Coronary artery (tissue), 2 donors: Measurements from ENCODE around the gene VAV1.
A peak's percentile ranks its signal among the peaks of the same experiment; 100 is the strongest.
"Not testable (repeated sequence)": the region's sequence is repeated elsewhere in the genome, so short reads cannot be mapped to it uniquely, and the experiment has no call there.

ENCODE experiments used
- DNase-seq: peaks from one replicate; pipeline ENCODE4 v3.0.0-alpha.2; 2017; ENCODE audit warnings: low spot score
- H3K27ac ChIP-seq, 2 donors: fragments of 200-600 bp; sonication (generic); one replicate each; pipeline ENCODE4 v1.5.1; 2016 to 2019
- H3K4me3 ChIP-seq: fragments of 200-600 bp; sonication (generic); 2 replicates; pipeline ENCODE4 v1.5.1; 2016; ENCODE audit warnings: mild to moderate bottlenecking, moderate library complexity
- TF ChIP-seq, protein P1 (sequence below): fragments of 200-600 bp; sonication (generic); IDR thresholded peaks from one replicate; pipeline ENCODE4 v1.5.1; 2019; ENCODE audit warnings: antibody characterized with exemption

Gene VAV1

DNA sequence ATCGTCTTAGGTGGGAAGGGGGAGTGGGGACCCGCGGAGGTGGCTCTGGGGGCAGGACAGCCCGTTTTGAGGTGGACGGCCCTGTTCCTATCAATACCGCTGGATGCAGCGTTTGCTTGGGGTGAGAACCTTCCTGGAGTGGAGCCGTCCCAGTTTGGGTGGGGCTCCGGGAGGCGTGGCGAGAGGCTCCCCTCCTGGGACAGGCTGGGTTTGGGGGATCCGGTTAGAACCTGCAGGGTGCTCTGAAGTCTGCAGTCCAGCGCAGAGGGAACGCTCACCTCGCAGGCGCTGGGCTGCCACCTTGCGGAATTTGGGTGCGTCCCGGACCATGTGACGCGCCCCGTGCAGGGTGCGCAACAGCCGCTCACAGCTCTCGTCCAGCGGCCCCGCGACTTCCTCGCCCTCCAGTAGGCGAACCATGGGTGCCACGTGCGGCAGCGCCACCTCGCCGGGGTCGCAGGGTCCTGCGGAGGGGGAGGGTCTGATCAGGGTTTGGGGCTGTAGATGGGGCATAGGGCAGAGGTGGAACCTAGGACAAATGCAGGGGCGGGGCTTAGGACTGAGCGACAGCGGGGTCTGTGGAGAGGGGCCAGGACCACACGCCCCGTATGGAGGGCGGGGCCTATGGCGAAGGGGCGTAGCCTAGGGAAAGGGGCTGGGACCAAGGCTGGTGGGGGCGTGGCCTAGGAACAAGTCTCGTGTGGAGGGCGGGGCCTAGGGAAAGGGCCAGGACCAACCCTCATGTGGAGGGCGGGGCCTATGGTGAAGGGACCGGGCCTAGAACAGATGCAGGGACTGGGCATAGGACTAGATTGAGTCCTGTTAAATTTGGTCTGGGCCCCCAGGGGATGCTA, 19.1 kb upstream of the VAV1 start:
- H3K27ac ChIP-seq: peak overlapping the region in 1 of 2 donors; percentile 83
- H3K4me3 ChIP-seq: peak overlapping the region; percentile 69
- TF ChIP-seq, protein P1, sequence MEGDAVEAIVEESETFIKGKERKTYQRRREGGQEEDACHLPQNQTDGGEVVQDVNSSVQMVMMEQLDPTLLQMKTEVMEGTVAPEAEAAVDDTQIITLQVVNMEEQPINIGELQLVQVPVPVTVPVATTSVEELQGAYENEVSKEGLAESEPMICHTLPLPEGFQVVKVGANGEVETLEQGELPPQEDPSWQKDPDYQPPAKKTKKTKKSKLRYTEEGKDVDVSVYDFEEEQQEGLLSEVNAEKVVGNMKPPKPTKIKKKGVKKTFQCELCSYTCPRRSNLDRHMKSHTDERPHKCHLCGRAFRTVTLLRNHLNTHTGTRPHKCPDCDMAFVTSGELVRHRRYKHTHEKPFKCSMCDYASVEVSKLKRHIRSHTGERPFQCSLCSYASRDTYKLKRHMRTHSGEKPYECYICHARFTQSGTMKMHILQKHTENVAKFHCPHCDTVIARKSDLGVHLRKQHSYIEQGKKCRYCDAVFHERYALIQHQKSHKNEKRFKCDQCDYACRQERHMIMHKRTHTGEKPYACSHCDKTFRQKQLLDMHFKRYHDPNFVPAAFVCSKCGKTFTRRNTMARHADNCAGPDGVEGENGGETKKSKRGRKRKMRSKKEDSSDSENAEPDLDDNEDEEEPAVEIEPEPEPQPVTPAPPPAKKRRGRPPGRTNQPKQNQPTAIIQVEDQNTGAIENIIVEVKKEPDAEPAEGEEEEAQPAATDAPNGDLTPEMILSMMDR: no peak
- peak; percentile 86 for DNase-seq

DNA sequence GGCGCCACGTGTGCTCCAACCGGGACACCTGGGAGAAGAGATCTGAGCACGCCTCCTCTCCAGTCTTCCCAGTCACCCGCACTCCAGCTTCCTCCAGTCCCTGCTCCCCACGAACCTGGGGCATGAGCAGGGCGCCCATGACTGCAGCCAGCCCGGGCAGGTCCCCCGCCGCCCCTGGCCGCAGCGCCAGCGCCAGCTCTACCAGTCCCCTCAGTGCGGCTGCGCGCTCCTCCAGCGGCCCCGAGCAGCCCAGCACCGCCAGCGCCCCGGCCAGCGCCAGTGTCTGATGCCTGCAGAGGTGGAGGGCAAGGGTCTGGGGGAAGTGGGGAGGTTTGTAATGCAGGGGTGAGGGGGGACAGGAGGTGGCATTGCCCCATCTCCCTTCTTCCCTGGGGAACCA, 18.4 kb upstream of the VAV1 start:
- H3K4me3 ChIP-seq: no peak overlapping the region
- DNase-seq: no peak
- TF ChIP-seq, protein P1: no peak
- no peak overlapping the region for H3K27ac ChIP-seq

DNA sequence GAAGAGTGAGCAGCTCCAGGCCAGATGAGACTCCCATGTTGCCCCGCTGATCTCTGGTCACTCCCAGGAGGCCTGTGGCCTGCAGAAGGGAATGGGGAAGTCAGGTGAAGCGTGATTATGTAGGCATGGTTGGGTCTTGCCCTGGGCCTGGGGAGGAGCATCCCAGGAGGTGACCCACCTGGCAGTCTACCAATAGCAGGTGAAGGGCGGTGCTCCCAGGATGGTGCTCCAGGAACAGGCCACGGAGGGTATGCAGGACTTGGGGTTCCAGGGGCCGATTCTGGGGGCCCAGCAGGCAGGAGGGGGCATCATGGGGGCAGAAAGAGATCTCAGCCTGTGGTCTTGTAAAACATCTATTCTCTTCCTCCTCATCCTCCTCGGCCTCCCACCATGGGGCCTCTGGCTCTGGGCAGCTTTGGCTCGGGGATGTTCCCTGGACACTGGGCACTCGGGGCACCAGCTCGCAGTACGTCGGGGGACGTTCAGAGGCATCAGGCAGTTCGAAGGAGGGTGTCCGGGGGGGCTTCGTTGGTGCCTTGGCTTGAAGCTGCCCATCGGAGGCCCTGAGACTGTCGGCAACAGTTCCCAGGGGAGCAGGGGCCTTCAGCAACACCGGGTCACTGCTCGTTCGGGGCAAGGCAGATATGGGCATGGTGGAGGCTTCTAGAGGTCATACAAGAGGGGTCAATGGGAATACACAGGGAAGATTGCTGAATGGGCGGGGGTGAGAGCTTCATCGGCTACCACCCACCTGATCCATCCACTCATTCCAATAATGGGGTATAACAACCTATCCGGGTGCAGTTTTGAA, 17.6 kb upstream of the VAV1 start:
- no peak overlapping the region for H3K27ac ChIP-seq
- no peak for DNase-seq
- H3K4me3 ChIP-seq: no peak overlapping the region
- TF ChIP-seq, protein P1: no peak

DNA sequence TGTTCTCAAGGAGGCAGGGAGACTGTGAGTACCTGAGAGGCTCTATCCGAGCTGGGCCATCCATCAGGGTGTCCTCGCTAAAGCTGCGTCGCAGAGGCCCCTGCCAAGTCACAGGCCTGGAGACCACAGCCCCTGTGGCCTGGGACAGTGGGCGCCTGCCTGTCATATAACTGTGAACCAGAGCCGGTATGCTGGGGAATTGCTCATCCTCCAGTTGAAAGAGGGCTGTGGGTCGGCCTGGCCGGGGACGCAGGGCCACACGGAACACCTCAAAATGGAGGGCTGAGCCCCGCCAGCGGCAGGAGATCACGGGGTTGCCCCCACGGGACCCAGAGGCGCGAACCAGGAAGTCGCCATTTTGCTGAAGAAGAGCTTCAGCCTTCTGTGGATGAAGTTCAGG, 11.9 kb upstream of the VAV1 start:
- no peak for DNase-seq
- TF ChIP-seq, protein P1: no peak
- no peak overlapping the region for H3K27ac ChIP-seq
- H3K4me3 ChIP-seq: no peak overlapping the region

DNA sequence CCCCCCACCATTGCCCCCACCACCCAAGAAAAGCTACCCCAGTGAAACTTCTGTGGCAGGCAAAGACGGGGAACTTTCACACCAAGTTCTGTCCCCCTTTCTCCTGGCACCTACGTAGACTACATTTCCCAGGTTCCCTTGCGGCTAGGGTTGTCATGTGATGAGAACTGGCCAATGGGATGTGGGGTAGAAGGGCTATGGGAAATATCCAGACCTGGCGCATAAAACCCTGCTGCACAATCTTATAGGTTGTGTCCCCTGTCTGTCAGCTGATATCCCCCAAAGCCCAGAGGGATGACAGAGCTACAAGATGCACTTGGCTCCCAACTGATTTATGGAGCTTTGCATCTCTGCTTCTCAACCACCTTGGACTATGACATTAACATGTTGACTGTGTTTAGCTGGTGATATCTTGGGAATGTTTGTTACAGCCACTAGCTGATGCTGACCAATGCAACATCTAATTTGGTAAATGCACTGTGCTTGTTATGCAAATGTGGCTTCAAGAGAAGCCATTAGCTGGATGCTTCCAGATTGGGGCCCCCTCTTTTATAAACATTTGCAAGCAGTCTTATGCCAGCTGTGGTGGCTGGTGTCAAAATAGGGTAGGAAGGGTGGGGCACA, 11.3 kb upstream of the VAV1 start:
- Histone ChIP-seq H3K27ac (no peak overlapping the region), H3K4me3 (no peak overlapping the region)
- TF ChIP-seq, protein P1: no peak
- DNase-seq: no peak

DNA sequence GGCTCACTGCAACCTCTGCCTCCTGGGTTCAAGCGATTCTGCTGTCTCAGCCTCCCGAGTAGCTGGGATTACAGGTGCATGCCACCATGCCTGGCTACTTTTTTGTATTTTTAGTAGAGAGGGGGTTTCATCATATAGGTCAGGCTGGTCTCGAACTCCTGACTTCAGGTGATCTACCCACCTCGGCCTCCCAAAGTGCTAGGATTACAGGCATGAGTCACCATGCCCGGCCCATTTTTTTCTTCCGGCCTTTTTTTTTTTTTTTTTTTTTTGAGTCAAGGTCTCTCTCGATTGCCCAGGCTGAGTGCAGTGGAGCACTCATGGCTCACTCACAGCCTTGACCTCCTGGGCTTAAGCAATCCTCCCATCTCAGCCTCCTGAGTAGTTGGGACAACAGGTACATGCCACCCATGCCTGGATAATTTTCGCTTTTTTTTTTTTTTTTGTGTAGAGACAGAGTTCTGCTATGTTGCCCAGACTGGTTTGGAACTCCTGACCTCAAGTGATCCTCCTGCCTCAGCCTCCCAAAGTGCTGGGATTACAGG, 10.2 kb upstream of the VAV1 start:
- H3K4me3 ChIP-seq, H3K27ac ChIP-seq, DNase-seq: not testable (repeated sequence)

DNA sequence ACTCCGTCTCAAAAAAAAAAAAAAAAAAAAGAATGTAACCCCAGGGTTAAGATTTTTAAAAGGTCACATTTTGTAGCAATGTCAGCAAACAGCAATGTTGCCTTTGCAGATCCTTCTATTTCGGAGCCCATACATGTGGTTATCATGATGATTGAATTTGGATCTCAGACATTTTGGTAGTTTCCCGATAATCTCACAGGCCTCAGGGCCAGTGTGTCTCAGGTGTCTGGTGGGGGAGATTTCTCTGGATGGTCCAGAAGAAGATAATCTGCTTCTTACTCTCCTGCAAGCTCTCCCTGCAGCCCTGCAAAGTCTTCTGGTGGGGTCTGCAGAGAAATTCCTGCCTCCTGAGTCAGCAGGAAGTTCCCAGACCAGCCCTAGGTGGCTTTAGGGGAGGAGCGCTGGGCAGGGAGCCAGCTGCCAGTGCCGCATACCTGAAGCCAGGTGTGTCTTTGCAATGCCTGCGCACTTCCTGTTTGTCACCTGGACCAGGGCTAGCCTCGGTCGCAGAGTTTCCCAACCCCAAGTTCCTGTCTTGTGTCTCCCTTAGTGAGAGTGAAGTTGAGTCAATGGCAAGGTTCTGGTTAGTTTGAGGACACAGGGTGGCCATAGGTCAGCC, 6.7 kb upstream of the VAV1 start:
- H3K27ac ChIP-seq: no peak overlapping the region
- no peak overlapping the region for H3K4me3 ChIP-seq
- TF ChIP-seq, protein P1: no peak
- no peak for DNase-seq
